ENCODE data around the gene MB21D2.

The MB21D2 gene

GRCh38 chr3:192890347-192891335 lies 27.0 kb downstream of the MB21D2 start:
- DNase-seq = no peak

DNA sequence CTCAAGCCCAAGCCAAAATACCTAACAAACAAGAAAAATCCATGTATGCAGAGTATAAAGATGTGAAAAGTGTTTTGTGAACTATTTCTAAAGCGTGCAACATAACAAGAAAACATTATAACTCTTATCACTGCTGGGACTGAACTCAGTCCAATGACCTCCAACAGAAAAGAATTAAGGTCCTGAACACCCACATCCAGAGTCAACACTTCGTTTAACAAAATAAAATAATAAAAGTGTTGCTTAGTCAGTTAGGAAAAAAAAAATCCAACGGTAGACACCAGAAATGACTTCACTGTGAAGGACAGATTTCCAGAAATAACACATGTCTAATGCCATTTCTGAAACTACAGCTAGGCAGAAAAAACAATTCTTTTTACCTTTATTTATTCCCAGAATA lies 28.0 kb downstream of the MB21D2 start:
- DNase-seq = no peak

GRCh38 chr3:192888190-192888589 lies 29.5 kb downstream of the MB21D2 start:
- DNase-seq = no peak

GRCh38 chr3:192887701-192888100 lies 30.0 kb downstream of the MB21D2 start:
- no peak for DNase-seq

DNA sequence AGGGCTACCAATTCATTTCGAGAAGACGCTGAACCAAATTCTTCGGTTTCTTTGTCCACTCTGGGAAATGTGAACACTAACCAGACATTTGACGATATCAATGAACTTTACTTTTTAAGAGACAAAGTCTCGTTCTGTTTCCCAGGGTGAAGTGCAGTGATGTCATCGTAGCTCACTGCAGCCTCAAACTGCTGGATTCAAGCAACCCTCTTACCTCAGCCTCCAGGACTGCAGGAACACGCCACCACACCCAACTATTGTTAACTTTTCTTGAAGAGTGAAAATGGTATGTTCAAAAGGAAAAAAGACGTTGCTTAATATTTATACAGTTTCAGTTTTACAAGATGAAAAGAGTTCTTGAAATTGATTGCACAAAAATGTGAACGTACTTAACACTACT lies 30.6 kb downstream of the MB21D2 start:
- DNase-seq = no peak

GRCh38 chr3:192884777-192885773 lies 32.6 kb downstream of the MB21D2 start:
- DNase-seq = no peak

GRCh38 chr3:192883512-192883911 lies 34.1 kb downstream of the MB21D2 start:
- DNase-seq = no peak

GRCh38 chr3:192881159-192881786 lies 36.4 kb downstream of the MB21D2 start:
- DNase-seq = no peak

- no peak for DNase-seq
Observed at GRCh38 chr3:192880313-192880712, 37.3 kb downstream of the MB21D2 start.

DNA sequence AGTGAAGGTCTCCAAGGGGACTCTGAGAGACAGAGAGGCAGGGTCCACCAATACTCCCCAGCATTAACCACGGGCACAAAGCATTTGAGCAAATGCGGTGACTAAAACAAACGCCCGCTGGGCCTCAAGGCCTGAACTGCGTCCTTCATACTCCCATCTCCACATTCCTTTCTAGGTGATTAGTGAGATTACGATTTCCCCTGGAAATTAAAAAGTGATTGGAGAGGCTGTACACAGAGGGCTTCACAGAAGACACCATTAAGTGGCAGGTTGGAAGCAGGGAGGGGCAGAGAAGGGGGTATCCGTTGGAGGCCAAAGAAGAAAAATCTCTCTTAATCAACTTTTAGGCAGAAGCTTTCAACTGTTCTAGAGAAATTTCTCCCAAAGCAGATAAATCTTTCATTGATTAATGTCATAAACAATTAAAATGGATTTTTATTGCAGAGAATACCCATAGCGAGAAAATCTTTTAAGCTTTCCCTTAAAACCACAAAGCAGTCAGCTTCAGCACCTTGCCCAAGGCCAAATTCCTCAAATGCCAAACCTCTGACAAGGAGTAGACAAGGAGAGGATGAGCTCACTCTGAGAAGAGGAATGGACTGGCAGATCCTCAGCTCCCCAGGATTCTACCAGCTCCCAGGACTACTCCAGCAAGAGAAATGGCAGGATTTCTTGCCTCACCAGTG lies 38.2 kb downstream of the MB21D2 start:
- no peak for DNase-seq

DNA sequence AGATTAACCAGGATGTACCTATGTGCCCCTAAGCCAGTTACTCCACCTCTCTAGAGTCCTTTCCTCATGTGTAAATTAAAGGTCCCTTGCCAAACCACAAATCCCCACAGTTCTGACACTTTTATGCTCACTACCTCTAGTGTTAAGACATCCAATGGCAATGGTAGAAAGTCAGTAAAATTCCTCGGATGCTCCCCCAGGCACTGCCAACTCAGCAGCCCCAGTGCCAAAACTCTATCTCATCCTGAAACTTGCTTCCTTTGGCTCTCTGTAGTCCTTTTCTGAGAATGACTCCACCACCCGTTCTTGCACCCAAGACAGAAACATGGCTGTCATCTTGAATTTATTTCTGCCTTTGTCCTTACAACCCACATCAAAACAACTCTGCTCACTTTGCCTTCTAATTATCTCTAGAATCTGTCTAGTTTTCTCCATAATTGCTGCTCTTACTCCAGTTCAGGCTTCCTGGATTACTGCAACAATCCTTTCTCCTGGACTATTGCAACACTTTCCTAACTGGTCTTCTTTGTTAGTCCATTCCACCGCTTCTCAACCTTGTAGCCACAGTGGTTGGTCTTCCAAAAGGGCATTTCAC lies 41.6 kb downstream of the MB21D2 start:
- no peak for DNase-seq

DNA sequence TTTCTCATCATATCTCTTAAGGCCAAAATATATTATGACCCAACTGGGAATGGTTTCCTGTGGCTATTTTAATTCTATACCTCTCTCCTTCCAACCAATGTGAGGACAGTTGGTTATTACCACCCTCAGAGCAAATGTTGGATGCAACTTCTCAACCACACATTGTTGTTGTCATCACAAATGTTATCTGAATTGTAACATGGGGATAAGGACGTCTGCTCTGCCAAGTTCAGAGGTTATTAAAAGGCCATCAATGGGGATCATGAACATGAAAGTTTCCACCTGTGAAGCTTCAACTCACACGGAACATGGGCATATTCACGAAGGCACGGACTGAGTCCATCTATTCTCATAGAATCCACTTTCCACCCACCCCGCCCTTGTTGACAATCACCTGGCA lies 46.8 kb downstream of the MB21D2 start:
- DNase-seq = no peak

- no peak for DNase-seq
Observed at GRCh38 chr3:192869131-192870031, 48.3 kb downstream of the MB21D2 start.

- no peak for DNase-seq
Observed at GRCh38 chr3:192867645-192868044, 50.0 kb downstream of the MB21D2 start.

- no peak for DNase-seq
Observed at GRCh38 chr3:192866804-192867203, 50.9 kb downstream of the MB21D2 start.

DNA sequence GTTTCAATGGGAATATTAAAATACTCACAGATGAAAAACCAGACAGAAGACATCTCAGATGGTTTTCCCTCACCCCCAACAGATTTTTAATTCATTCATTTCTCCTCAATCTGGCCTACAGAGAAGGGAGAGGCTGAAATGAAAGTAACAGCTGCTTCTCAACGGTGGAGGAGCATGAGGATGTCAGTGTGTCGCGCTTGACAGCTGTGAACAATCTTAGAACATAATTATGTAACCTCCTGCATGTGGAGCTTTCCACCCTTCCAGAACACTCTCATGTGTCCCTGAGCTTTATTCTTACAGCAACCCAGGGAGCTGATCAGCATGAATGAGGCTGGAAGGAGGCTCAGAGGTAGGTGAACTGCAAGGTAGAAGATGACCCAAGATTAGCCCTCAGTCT lies 52.7 kb downstream of the MB21D2 start:
- DNase-seq = no peak

GRCh38 chr3:192863091-192863420 lies 54.6 kb downstream of the MB21D2 start:
- no peak for DNase-seq

- DNase-seq = no peak
Observed at GRCh38 chr3:192862408-192863090, 55.1 kb downstream of the MB21D2 start.

DNA sequence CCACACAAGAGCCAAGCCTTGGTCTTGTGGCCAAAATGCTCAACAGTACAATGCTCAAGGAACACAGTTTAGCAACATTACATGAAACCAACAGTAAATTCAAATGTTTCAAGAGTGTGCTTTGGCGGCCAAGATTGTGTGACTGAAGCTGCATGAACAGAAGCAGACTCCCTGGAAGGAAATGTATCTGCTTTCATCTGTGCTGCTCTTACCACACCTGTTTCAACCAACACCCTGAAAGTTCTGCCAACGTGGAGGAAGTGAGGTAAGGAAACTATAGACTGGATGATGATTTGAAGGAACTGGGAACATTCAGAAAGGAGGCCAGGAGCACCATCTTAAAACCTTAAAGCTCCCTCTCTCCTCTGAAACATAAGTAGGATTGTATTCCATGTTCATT lies 55.7 kb downstream of the MB21D2 start:
- no peak for DNase-seq

DNA sequence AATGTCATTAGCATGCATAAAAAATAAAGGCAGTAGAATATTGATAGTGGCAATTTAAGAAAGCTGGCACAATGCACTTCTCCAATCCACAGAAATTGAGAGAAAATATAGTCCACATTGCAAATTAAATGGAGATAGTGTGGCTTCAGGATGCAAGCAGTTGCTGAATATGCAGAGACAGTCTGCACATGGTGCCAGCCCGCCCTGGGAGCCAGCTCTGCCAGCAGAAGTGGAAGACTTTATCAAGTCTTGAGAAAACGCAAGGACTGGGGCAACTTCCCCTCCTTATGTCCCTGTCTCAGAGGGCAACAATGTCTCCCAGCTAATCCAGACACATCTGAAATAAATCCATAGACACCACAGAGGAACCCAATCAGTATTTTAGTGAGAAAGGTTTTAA lies 57.2 kb downstream of the MB21D2 start:
- no peak for DNase-seq

Data from COR-L47 (cell line).